Lower leg skin (tissue), 3 donors: ENCODE data around the gene TBC1D2.

Experiments used
- CTCF ChIP-seq, 3 donors: fragments of 450-650 bp; IDR thresholded peaks; one replicate each; pipeline ENCODE4 v1.5.1; 2016; ENCODE audit warnings: antibody characterized with exemption in 3 of 3, mild to moderate bottlenecking in 3 of 3, moderate library complexity in 2 of 3
- POLR2A ChIP-seq, 2 donors: fragments of 450-650 bp; IDR thresholded peaks; one replicate each; pipeline ENCODE4 v1.6.1; 2016 to 2017; ENCODE audit warnings: antibody characterized with exemption in 2 of 2, mild to moderate bottlenecking in 1 of 2, moderate library complexity in 1 of 2

DNA sequence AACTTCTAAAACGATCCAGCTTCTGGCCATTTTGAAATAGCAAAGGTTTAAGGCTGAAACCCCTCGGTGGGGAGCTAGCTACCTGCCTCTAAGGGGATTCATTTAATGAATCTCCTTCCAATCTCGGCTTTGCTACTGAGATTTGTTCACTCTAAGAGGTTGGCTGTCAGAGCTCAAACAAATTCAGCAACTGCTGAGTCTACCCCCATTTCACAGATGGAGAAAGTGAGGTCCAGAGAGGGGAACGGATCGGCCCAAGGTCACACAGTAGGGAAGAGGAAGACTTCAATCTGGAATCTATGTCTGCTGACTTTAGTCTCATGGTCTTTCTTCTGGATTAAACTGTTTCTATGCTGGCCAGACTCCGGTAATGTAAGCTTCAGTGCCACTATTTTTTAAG, 66.0 kb downstream of the TBC1D2 start:
- no peak for TF ChIP-seq CTCF (IDR thresholded peaks at IDR 0.05)
- no peak for TF ChIP-seq POLR2A (IDR thresholded peaks at IDR 0.05)
